ENCODE data around the gene DSG4. TPM values are rescaled to one million over a fixed set of nuclear protein-coding genes. Genes with fewer than 3 reads are reported as not detected.

DSG4 gene
- total RNA-seq, 2 donors from 2014 or later, result not detected

DNA sequence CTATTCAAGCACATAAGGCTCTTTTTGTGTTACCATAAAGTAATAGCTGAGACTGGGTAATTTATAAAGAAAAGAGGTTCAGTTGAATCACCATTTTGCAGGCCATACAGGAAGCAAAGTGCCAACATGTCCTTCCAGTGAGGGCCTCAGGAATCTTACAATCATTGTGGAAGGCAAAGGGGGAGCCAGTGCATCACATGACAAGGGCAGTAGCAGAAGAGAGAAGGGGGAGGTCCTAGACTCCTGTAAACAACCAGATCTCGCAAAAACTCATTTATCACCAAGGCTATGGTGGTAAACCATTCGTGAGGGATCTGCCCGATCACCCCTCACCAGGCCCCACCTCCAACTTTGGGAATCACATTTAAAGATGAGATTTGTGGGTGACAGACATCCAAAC is 16.7 kb downstream of the DSG4 start:
- H3K27ac Mint-ChIP-seq, result no peak overlapping the region
- no peaks in the 10 kb centered on the region for H3K9me3 ChIP-seq (ENCODE audit: control insufficient read depth, low read length)
- no peak overlapping the region for H3K27ac ChIP-seq (ENCODE audit: low read depth, low read length)
- no peaks in the 10 kb centered on the region for H3K4me1 ChIP-seq (ENCODE audit: control insufficient read depth, insufficient read depth, low read length)
- no peak overlapping the region for H3K4me3 ChIP-seq (ENCODE audit: low read length)
- TF ChIP-seq, protein P1, sequence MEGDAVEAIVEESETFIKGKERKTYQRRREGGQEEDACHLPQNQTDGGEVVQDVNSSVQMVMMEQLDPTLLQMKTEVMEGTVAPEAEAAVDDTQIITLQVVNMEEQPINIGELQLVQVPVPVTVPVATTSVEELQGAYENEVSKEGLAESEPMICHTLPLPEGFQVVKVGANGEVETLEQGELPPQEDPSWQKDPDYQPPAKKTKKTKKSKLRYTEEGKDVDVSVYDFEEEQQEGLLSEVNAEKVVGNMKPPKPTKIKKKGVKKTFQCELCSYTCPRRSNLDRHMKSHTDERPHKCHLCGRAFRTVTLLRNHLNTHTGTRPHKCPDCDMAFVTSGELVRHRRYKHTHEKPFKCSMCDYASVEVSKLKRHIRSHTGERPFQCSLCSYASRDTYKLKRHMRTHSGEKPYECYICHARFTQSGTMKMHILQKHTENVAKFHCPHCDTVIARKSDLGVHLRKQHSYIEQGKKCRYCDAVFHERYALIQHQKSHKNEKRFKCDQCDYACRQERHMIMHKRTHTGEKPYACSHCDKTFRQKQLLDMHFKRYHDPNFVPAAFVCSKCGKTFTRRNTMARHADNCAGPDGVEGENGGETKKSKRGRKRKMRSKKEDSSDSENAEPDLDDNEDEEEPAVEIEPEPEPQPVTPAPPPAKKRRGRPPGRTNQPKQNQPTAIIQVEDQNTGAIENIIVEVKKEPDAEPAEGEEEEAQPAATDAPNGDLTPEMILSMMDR (conservative IDR thresholded peaks at IDR 0.05), result no peak
- no peaks in the 10 kb centered on the region for H3K36me3 Mint-ChIP-seq (ENCODE audit: low read depth)
- no peak overlapping the region for H3K4me3 Mint-ChIP-seq
- 80 to 94% methylated on average over 2 to 3 of the region's 3 CpGs for WGBS, 2 experiments (ENCODE audit: insufficient coverage in 1 of 2, insufficient read length in 1 of 2)
- H3K27me3 Mint-ChIP-seq (ENCODE audit: insufficient read depth), result no peaks in the 10 kb centered on the region
- no peaks in the 10 kb centered on the region for H3K27me3 ChIP-seq (ENCODE audit: control insufficient read depth, insufficient read depth, low read length, poor library complexity, severe bottlenecking)
- DNase-seq, result no peak
- H3K4me1 Mint-ChIP-seq, result peaks cover 8% of the 10 kb centered on the region
- no peaks in the 10 kb centered on the region for H3K36me3 ChIP-seq (ENCODE audit: control insufficient read depth, insufficient read depth, low read length)
- H3K9ac ChIP-seq (ENCODE audit: extremely low read depth, low read length, poor library complexity, severe bottlenecking), result no peak overlapping the region
- H3K9me3 Mint-ChIP-seq, result no peaks in the 10 kb centered on the region

DNA sequence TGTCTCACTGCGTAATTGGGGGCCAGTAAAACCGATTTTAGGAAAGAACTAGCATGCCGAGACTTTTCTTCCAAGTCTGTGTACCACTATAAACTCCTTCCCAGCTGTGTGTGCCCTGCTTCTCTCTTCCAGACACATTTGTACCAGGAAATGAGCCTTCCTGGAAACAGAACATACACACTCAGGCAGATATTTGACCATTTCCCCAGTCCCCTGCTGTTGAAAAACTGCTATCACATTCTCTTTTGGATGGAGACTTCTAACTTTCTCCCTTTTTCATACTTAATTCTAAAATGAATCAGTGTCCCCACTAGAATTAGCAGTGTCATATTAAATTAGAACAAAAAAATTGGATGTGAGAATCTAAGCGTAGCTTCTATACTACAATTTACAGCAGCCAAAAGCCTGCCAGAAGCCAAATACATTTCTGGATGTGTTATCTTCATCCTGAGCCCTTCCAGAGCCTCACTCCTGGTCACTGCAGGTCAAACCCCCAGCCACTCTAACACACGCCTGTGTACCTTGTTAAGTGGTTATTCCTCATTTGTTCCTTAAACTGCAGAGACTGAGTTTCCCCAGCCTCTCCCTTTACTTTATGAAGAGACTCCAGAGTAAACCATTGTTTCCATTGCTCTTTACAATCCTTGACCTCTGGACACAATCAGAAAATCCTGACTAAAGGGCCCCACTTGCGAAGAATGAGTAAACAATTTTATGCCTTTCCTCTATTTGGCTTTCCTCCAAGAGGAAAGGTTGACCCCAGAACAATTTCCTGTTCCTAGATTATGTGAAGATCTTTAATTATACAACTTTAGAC is 20.4 kb downstream of the DSG4 start:
- no peaks in the 10 kb centered on the region for H3K27me3 Mint-ChIP-seq (ENCODE audit: insufficient read depth)
- no peaks in the 10 kb centered on the region for H3K36me3 ChIP-seq (ENCODE audit: control insufficient read depth, insufficient read depth, low read length)
- TF ChIP-seq, protein P1 (conservative IDR thresholded peaks at IDR 0.05), result peak; percentile 50
- no peaks in the 10 kb centered on the region for H3K27me3 ChIP-seq (ENCODE audit: control insufficient read depth, insufficient read depth, low read length, poor library complexity, severe bottlenecking)
- H3K9ac ChIP-seq (ENCODE audit: extremely low read depth, low read length, poor library complexity, severe bottlenecking), result no peak overlapping the region
- H3K4me3 ChIP-seq (ENCODE audit: low read length), result no peak overlapping the region
- H3K4me1 ChIP-seq (ENCODE audit: control insufficient read depth, insufficient read depth, low read length), result no peaks in the 10 kb centered on the region
- peaks cover 8% of the 10 kb centered on the region for H3K4me1 Mint-ChIP-seq
- H3K27ac ChIP-seq (ENCODE audit: low read depth, low read length), result no peak overlapping the region
- H3K9me3 Mint-ChIP-seq, result no peaks in the 10 kb centered on the region
- H3K9me3 ChIP-seq (ENCODE audit: control insufficient read depth, low read length), result no peaks in the 10 kb centered on the region
- no peaks in the 10 kb centered on the region for H3K36me3 Mint-ChIP-seq (ENCODE audit: low read depth)
- no peak overlapping the region for H3K27ac Mint-ChIP-seq
- WGBS, 2 experiments (ENCODE audit: insufficient coverage in 1 of 2, insufficient read length in 1 of 2), result 90 to 93% methylated on average over 4 to 5 of the region's 6 CpGs
- no peak overlapping the region for H3K4me3 Mint-ChIP-seq
- DNase-seq, result no peak

DNA sequence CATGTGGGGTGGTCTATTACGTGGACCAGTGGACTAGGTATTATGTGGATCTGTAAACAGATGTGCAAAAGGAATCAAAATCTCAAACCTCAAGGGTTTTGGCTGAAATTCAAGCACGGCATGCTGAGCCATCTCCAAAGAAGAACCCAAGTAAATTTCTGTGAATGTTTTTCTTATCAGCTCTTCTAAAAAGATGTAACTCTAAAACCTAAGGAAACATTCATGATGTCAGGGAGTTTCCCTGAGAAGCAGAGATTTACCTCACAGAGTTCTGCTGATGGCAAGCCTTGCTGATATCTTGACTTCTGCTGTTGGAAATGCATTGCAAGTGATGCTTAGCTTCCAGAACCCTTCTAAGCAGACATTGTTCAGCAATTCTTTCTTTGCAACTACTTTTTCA is 21.6 kb downstream of the DSG4 start:
- Mint-ChIP-seq H3K27ac (no peak overlapping the region), H3K27me3 (ENCODE audit: insufficient read depth) (no peaks in the 10 kb centered on the region), H3K4me1 (peaks cover 8% of the 10 kb centered on the region), H3K9me3 (no peaks in the 10 kb centered on the region), H3K36me3 (ENCODE audit: low read depth) (no peaks in the 10 kb centered on the region), H3K4me3 (no peak overlapping the region)
- TF ChIP-seq, protein P1 (conservative IDR thresholded peaks at IDR 0.05), result no peak
- Histone ChIP-seq H3K27ac (ENCODE audit: low read depth, low read length) (no peak overlapping the region), H3K4me1 (ENCODE audit: control insufficient read depth, insufficient read depth, low read length) (no peaks in the 10 kb centered on the region), H3K9ac (ENCODE audit: extremely low read depth, low read length, poor library complexity, severe bottlenecking) (no peak overlapping the region), H3K36me3 (ENCODE audit: control insufficient read depth, insufficient read depth, low read length) (no peaks in the 10 kb centered on the region), H3K4me3 (ENCODE audit: low read length) (no peak overlapping the region), H3K9me3 (ENCODE audit: control insufficient read depth, low read length) (no peaks in the 10 kb centered on the region), H3K27me3 (ENCODE audit: control insufficient read depth, insufficient read depth, low read length, poor library complexity, severe bottlenecking) (no peaks in the 10 kb centered on the region)
- WGBS, 2 experiments (ENCODE audit: insufficient coverage in 1 of 2, insufficient read length in 1 of 2), result 96 to 100% methylated on average over 1 to 2 of the region's 2 CpGs
- no peak for DNase-seq
